Inflammatory macrophage treated with lipopolysaccharide for 4 hours (primary cell): Measurements from ENCODE around the gene SP6.

ENCODE experiments used
- DNase-seq: peaks from one replicate; pipeline ENCODE4 v3.0.0-alpha.2; 2020

Gene SP6

DNA sequence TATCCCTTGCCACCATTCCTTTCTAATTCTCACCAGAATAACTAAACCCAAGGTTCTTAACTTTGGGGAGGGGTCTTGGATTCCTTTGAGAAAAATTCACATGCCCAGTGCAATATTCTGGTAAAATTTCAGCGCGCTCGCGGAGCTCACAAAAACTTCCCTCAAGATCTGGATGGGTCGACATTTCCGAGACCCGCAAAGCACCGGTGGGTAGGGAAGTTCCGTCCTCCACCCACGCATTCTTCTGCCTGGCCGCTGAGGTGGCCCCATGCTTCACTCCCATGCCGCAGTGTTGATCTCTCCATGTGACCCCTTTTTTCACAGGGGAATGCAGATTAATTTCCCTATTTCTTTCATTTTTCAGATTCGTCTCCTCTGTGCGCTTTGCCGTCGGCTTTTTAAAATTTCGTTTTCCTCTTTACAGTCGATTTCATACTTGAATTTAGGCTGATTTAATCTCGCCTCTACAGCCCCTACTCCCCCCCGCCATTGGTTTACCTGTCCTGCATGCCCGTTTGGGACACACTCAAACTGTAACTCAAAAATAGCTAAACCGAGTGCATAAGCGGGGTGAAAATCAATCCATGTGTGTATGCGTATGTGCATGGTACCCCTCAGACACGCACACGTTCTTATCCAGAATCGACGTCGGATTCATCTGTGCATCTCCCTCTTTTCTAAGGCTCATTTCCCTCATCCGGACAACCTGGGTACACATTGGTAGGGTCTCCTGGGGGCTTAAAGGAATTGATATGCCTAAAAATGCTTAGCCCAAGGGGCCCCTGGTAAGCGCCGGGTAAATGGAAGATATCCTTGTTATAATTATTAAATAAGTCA is 1.4 kb upstream of the SP6 start:
- DNase-seq: peak; percentile 44

DNA sequence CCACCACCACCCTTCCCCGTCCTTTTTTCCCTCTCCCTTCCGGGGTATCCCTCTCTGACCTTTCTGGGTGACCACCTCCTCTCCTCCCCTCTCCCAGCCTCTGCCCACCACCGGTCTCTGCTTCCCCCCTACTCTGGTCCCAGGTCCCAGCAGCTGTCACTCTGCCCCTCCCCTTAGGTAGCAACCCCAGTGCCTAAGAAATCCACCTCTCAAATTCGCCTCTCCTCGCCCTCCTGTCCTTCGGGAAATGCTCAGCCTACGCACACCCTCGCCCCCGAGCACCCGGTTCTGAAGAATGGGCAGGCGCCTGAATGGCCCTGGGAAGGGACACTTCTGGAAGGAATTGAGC is 775 bp upstream of the SP6 start:
- no peak for DNase-seq

DNA sequence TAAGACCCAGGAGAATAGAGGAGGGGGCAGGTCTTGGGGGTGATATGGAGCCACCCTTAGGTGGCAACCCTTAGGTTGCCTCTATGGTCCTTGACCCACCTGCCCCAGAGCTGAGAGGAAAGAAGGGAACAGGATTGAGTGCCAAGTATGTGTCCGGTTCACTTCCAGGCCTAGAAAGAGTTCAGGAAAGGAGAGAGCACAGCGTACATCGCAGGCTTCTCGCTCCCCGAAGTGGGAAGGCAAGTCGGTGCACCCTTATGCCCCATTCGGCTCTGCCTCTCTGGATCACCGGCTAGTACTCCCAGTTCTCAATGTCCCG is 631 bp downstream of the SP6 start:
- DNase-seq: no peak

DNA sequence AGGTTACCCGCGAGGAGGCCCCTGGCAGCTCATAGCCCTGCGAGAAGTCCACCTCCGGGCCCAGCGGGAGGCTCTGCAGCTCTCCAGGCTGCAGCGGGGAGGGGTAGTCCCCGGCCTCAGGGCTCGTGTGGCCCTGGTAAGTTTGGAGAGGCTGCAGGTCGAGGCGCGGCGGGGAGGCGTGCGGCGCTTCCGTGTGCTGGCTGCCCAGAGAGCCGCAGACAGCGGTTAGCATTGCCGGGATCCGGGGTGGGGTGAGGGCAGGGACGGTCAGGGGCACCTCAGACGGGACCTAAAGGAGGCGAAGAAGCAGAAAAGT is 2.8 kb downstream of the SP6 start:
- DNase-seq: no peak

DNA sequence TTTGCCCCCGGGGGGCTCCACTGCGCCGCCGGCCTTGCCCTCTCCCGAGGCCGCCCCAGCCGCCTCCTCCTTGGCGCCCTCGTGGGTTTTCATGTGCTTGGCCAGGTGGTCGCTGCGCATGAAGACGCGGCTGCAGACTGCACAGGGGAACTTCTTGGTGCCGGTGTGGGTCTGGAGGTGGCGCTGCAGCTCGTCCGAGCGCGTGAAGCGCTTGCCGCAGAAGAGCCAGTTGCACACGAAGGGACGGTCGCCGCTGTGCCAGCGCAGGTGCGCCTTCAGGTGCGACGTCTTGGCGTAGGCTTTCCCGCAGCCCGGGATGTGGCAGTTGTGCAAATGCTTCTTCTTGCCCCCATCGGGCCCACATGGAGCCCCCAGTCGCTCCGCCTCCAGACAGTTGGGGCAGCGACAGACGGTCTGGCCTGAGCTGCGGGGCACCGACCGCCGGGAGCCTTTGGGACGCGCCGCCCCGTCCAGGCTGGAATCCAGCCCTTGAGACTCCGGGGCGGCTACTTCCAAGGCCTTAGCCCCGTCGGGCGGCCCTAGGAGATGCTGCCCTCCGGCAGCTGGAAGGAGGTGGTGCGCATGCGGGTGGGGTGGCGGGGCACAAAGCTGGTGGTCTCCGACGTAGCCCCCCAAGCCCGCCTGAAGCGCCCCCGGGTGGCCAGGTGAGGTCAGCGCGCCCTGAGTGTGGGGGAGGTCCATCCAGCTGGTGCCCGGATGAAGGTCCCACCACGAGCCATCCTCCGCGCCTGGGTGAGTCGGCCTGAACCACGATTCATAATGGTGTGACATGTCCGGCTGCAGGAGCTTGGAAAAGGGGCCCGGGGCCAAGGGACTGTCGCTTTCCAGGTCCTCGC is 3.4 kb downstream of the SP6 start:
- peak; percentile 5 for DNase-seq

DNA sequence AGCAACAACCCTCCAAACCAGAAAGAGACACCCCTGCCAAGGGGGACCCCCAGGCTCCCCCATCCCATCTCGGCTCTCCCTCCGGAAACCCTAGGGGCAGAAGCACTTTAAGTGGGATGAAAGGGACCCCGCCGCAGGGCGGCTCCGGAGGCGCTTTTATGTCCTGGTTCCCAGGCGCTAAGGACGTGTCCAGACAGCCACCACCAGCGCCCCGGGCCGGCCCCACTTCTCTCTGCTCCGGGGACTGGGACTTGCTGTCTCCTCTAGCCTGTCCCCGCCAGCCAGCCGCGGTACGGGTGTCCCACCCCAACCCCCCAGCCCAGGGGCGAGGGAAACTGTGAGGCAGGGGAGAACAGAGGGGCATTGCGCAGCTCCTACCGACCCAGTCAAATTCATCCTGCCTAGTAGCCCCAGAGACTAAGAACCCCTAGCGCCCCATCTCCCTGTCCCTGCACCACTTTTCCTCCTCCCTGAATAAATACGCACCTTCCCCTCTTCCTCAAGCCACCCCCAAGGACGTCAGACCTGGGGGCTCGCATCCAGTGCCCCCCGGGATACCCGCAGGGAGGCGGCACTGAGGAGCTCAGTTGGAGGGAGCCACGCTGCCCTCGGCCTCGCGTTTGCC is 4.1 kb downstream of the SP6 start:
- DNase-seq: no peak

DNA sequence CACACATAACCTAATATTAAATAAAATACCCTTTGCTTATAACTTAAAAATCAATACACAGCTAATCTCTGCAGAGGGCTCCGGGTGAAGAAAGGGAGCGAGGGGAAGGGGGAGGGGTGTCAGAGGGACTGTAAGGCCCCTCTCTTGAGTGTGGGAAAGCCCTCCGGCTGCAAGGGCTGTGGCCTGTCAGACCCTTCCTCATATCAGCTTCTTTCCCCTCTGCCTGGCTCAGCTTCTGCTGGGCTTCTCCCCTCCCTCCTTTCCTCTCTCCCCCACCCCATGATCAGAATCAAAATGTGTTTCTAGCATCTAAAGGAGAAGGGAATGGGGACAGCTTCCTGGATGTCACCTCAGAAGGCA is 5.3 kb downstream of the SP6 start:
- DNase-seq: no peak

DNA sequence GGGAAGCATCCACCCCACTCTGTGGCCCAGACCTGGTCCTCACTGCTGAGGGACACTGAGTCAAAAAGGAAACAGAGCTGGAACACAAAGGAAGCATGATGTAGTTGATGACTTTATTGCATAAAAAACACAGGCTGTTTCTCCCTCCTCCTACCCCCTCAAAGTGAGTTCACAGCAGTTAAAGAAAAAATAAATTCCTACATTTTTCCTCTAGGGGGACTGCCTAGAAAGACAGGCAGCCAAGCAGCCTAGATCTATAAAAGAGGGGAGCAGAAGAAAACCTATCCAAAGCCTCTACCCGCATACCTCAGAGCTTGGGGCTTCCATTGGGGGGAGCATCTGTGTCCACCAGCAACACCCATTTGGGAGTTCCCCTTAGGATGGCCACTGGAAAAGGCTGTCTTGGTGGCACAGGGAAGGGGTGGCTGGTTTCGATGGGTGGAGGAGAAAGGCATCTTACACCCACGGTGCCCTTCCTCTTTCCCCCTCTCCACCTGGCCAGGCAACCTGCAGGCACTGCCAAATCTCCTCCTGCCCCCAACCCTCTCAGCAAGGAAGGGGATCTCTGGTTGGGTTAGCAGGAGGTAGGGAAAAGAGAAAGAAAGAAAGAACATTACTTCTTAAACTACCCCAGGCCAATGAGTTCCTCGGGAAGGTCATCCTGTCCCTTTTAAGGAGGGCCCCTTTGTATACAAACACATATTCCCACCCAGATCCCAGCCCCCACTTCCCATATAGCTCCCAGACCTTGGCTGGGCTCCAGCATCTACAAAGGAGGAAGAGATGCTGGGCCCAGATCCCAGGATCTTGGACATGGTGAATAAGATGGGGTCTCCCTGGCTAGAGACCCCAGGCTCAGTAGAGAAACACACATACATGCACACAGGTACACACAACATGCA is 5.9 kb downstream of the SP6 start:
- DNase-seq: peak; percentile 33

DNA sequence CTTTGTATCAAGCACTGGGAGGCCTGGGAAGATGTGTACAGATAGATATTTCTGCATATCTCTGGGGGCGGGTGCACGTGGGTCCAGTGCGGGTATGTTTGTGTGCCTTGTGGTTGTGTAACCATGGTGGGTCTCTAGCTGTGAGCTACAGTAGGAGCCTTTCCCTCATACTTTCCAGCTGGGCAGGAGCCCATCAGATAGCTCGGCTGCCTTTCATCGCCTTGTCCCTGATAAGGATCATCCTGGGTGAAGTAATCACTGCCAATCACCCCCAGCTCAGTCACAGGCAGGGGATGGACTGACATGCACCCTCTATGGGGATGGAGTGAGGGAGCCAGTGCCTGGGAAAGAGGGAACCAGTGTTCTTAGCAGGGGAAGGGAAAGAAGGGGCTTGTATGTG is 6.7 kb downstream of the SP6 start:
- DNase-seq: no peak

DNA sequence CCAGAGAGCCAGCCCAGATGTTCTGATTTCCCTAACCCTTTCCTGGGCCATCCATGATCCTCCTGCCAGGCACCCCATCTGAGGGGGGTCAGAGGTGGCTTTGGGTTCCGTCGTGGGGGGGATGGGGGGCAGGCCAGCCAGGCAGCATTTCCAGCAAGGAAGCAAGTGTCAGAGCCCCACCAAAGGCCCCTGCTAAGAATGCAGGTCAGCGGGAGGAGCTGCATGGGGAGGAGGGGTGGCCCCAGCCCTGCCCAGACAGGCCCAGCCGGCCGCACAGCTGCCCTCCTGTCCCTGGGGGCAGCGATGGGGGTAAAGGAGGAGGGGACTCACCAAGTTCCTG is 7.6 kb downstream of the SP6 start:
- DNase-seq: no peak

DNA sequence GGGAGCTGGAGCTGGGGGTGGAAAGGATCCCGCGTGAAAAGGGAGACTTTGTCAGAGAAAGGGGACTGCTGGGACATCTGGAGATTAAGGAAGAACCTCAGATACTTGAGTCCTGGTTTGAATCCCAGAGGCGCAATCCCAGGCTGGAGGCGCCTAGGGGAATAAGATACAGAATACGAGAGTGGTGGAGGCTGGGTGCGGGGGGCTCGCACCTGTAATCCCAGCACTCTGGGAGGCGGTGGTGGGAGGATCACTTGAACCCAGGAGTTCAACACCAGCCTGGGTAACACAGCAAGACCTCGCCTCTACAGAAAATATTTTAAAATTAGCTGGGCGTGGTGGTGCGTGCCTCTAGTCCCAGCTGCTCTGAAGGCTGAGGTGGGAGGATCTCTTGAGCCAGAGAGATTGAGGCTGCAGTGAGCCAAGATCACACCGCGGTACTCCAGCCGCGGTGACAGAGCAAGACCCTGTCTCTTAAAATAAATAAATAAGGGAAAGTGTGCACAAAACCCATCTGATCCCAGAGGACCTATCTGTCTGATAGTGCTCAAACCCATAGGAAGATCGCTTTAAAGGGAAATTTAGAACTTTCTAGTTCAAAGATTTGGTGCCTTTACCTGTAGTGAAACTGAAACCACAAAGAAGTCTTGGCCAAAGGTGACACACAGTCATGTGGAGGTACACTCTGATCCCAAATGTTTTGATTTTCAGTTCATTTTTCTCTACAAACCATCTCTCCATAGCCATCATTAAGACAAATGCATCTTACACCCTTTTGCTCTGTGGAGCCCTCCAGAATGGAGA is 9.3 kb downstream of the SP6 start:
- DNase-seq: no peak

DNA sequence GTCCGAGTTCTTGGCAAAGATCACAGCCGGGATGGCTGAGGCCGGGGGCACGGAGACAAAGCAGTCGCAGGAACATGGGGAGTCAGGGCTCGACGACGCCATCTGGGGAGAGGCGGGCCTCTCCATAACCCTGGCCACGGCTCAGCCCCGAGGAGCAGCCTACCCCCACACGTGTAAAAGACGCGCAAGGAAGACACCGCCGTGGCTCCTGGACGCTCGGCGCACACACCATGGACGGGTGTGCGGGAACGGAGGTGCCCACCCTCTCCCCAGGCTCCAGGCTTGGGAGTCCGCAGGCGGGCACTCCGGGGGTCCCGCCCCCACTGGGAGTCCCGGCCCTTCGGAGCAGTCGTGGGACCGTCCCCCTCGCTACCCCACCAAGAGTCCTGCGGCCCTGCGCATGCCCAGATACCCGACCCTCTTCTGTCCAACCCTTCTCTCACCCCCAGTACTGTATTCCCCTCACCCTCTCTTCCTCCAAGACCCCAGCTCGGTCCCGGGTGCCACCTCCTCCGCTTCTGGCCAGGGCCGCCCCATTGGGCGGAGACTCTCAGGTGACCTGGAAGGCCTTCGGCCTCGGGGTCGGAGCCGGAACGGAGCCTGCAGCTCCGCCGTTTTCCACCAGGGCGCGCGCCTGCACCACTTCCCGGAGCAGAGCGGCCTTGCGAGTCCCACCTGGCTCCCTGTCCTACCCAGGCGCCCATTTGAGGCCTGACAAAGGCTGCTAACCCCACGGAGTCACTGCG is 10.0 kb downstream of the SP6 start, which contains the start of gene SCRN2:
Gene SCRN2 (minus strand): TSS at position 532 of the 746 bp plus-strand sequence. CDS start 430 bp downstream, at position 102.
- peak; percentile 80 for DNase-seq

DNA sequence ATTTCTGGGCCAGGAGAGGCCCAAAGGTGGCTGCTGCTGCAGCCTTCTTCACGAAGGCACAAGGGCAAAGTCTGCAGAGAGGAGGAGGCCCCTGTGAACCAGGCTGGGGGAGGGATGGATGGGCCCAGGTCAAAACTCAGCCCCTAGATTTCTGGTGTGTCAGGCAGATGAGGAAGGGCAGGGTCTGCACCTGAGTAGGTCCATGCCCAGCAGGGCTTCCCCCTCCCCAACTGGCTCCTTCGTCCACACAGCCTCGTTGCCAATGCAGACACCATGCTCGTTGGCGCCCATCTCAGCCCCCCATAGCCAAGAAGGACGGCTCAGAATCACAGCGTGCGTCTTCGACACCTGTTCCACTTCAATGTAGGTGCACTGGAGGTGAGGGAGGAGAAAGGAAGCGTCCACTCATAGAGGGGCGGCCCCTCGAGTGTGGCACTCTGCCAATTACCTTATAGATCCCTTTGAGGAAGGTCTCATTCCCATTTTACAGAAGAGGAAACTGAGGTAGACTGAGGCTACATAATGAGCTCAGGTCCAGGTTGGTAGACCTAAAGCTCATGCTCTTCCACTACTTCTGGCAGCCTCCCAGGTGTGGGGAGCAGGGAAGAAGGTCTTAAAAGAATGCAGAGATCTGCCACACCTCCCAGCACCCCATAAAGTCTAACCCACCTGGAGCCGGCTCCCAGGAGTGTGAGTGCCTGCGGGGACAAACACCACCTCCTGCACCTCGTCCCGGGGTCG is 10.8 kb downstream of the SP6 start:
- no peak for DNase-seq

DNA sequence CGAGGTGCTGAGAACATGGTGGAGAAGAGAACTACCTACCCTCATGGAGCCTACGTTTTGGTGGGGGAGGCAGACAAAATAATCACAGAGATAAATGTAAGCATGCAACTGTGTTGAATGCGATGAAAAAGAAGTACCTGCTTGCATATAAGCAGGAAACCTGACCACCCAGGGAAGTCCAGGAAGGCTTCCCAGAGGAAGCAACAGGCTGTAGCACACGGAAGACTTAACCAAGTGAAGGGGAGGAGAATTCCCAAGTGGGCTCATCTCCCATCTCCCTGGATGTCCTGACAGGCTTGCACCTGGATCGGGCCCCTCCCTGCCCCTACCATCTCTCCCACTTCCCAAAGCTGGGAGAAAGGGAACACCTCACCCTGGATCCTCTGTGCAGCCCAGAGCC is 11.9 kb downstream of the SP6 start:
- DNase-seq: no peak

DNA sequence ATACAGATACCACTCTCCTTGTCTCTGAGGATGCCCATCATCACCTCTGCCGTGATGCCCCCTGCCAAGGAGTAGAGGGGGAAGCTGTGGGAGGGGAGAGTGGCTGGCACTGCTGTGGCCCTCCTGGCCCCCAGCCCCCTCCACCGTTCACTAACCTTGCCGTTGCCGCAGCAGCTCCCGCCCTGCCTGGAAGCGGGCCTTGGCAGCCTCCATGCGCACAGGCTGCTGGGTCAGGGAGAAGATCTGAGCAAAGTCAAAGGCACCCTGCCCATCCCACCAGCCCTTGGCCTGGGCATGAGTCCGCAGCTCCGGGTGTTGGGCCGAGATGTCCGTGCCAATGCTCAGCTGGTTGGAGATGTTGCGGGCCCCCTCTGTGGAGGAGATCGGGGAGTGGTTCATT is 12.3 kb downstream of the SP6 start:
- DNase-seq: no peak

DNA sequence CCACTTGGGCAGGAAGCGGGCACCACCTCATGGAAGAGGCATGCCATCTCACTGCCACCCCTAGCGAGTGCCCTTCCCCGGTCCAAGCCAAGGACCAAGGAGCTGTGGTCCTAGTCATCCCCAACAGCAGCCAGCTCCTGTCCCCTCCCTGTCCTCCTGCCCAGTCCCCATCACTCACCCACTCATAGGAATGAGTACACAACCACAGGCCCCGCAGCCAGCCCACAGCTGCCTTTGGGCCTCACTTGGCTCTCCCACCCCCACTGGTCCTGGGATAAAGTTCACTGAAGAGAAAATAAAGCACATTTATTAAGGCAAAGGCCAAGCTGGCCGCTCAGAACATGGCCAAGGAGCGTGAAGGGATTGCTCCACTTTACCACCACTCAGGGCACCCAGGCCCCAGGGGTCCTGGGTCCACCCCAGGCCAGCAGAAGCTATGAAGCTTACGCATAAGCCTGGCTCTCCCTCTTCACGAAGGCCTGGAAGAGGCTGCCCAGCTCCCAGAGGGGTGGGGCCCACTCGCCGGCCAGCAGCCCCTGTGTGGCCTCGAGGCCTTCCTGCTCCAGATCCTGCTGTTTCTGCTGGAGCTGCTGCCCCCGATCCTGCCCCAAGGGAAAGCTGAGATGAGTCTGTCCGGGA is 13.4 kb downstream of the SP6 start:
- DNase-seq: no peak

DNA sequence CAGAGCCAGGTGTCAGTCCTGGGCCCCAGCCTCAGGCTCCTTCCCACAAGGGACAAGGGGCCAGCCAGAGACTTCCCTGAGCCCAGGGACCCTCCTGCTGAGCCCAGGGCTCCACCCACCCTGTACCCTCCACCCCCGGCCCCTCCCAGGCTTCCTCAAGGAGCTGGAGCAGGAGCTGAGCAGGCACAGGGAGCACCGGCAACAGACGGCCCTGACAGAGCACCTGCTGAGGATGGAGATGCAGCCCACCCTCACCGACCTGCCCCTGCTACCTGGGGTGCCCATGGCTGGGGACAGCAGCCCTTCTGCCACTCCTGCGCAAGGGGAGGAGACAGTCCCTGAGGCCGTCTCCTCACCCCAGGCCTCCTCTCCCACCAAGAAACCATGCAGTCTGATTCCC is 14.4 kb downstream of the SP6 start:
- DNase-seq: no peak

DNA sequence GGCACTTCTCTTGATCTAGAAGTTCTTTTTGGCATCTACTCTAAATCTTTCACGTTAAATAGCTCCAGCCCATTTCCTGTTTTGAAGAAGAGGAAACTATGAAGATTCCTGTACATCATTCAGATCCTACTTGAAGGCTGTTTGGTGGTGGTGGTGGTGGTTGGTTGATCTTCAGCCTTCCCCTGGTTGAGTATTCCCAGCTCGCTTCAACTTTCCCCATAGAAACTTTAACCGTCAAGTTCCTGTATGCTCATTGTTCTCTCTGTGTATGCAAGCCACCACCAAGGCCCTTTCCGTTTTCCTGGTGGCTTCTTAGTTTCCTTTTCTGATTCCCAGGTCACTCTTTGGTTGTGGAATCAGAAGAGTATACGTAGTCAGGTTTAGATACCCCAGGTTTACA is 16.2 kb downstream of the SP6 start:
- no peak for DNase-seq

DNA sequence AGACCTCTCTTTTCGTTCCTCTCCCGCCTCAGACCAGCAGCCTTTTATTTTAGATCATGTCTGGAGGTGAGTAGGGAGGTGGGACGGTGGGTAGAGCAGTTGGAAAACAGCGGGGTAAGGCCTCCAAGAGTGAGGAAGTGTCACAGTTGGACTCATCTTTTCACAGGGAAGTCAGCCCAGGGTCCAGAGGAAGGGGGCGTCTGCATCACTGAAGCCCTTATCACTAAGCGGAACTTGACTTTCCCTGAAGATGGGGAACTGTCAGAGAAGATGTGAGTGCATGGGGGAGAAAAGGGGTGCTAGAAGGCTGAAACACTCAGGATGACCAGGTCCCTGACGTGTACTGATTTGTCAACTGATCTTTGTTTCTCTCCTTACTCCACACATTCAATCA is 19.0 kb downstream of the SP6 start:
- DNase-seq: peak; percentile 60
